HepG2 (cell line): ENCODE data around the gene PFN1. TPM values are rescaled to one million over a fixed set of nuclear protein-coding genes. Genes with fewer than 3 reads are reported as not detected.
A peak's percentile ranks its signal among the peaks of the same experiment; 100 is the strongest.

Source experiments
- ATAC-seq: fragments of 200-7000 bp; cut with Tn5 transposase; 3 replicates; pipeline ENCODE4 v1.9.1; 2020; ENCODE audit warnings: mild to moderate bottlenecking, moderate library complexity
- BruUV-seq: library from RNA; stranded (reverse); fragments of 400-500 nt; replicated peaks from 2 replicates; lab custom pipeline; 2021; lab: Mats Ljungman, UMichigan
- CTCF ChIA-PET: fragments of 300-600 bp; formaldehyde crosslinking; extraction: SDS; loops from one replicate; lab custom pipeline; 2021; ENCODE audit warnings: low total read pairs, inconsistent platforms, low intra/inter-chr PET ratio; lab: Yijun Ruan, JAX
- POLR2A ChIA-PET: fragments of 350-600 bp; sonication (Branson Sonifier 250); formaldehyde crosslinking; loops from one replicate; lab custom pipeline; 2020; ENCODE audit warnings: antibody characterized with exemption, inconsistent platforms; lab: Yijun Ruan, JAX
- DNase-seq: peaks from one replicate; pipeline ENCODE4 v3.0.0-alpha.2; 2015; ENCODE audit warnings: low spot score
- FAIRE-seq: peaks from 3 replicates; lab custom pipeline; 2011; peaks lifted over from hg19 to GRCh38; lab: Jason Lieb, UNC
- H2AFZ ChIP-seq: one replicate; pipeline ENCODE4 v1.6.1; 2011; ENCODE audit warnings: low read length, inconsistent platforms
- H3K27ac ChIP-seq: fragments of 300-600 bp; 3 replicates; pipeline ENCODE4 v1.8.0; 2011; ENCODE audit warnings: mixed run types, mild to moderate bottlenecking, mixed read lengths, low read length, inconsistent platforms; ENCODE audit not compliant: insufficient read depth; ENCODE audit errors: extremely low read length
- H3K27me3 ChIP-seq, 2 experiments: fragments of 200-600 bp in 1 of 2; 2 replicates in 1 of 2; 3 replicates in 1 of 2; pipeline versions ENCODE4 v1.6.0 to v1.8.0; 2011; ENCODE audit warnings: low read length in 2 of 2, mild to moderate bottlenecking in 2 of 2, moderate library complexity in 2 of 2, inconsistent platforms in 1 of 2; ENCODE audit not compliant: insufficient read depth in 2 of 2, control insufficient read depth in 1 of 2
- H3K36me3 ChIP-seq, 2 experiments: fragments of 200-600 bp in 1 of 2; replicated peaks in 1 of 2; 2 replicates in 1 of 2; 3 replicates in 1 of 2; pipeline versions ENCODE4 v1.5.1 to v1.8.0; 2011; ENCODE audit warnings: low read length in 2 of 2, inconsistent platforms in 1 of 2; ENCODE audit not compliant: insufficient read depth in 2 of 2, control insufficient read depth in 1 of 2
- H3K4me1 ChIP-seq: 2 replicates; pipeline ENCODE4 v1.5.1; 2012; ENCODE audit warnings: low read length, inconsistent platforms; ENCODE audit not compliant: insufficient read depth
- H3K4me2 ChIP-seq: 2 replicates; pipeline ENCODE4 v1.6.0; 2011; ENCODE audit warnings: low read depth, low read length, inconsistent platforms
- H3K4me3 ChIP-seq, 3 experiments: fragments of 200-600 bp in 1 of 3; sonication (generic), shearing (Covaris generic) in 1 of 3; replicated peaks in 1 of 3; 2 replicates each; pipeline ENCODE4 v1.5.1; 2011 to 2016; ENCODE audit warnings: low read length in 3 of 3, inconsistent platforms in 2 of 3, low read depth in 2 of 3, mild to moderate bottlenecking in 2 of 3, control low read depth in 1 of 3, mixed read lengths in 1 of 3; ENCODE audit not compliant: insufficient read depth in 1 of 3
- H3K79me2 ChIP-seq: one replicate; pipeline ENCODE4 v1.6.1; 2011; ENCODE audit warnings: low read length, inconsistent platforms; ENCODE audit not compliant: insufficient read depth
- H3K9ac ChIP-seq: 2 replicates; pipeline ENCODE4 v1.6.0; 2011; ENCODE audit warnings: mild to moderate bottlenecking, low read depth, low read length, inconsistent platforms; ENCODE audit not compliant: insufficient read depth
- H3K9me3 ChIP-seq: 2 replicates; pipeline ENCODE4 v1.5.1; 2012; ENCODE audit warnings: mild to moderate bottlenecking, low read length
- H4K20me1 ChIP-seq: 2 replicates; pipeline ENCODE4 v1.6.0; 2011; ENCODE audit warnings: inconsistent platforms, mild to moderate bottlenecking, low read length, moderate library complexity; ENCODE audit not compliant: insufficient read depth
- AKAP8 ChIP-seq: sonication (generic); formaldehyde crosslinking; IDR thresholded peaks from 2 replicates; pipeline ENCODE4 v1.5.1; 2020; ENCODE audit warnings: mild to moderate bottlenecking, missing genetic modification reagents
- FOSL2 ChIP-seq: sonication (generic); formaldehyde crosslinking; IDR thresholded peaks from 2 replicates; pipeline ENCODE4 v1.4.0; 2020; ENCODE audit warnings: missing genetic modification reagents
- HNF4A ChIP-seq: sonication (generic); formaldehyde crosslinking; IDR thresholded peaks from 2 replicates; pipeline ENCODE4 v1.4.0; 2020; ENCODE audit warnings: missing genetic modification reagents
- HNF4G ChIP-seq, 2 experiments: sonication (generic) in 1 of 2; formaldehyde crosslinking in 1 of 2; IDR thresholded peaks; 2 replicates each; pipeline versions ENCODE4 v1.4.0 to v1.6.1; 2011 to 2020; ENCODE audit warnings: borderline replicate concordance in 2 of 2, low read depth in 2 of 2, mild to moderate bottlenecking in 2 of 2, low read length in 1 of 2, missing genetic modification reagents in 1 of 2, moderate library complexity in 1 of 2
- MIXL1 ChIP-seq: IDR thresholded peaks from 2 replicates; pipeline ENCODE4 v1.6.1; 2016
- NCOR1 ChIP-seq: fragments of 200-600 bp; sonication (generic); IDR thresholded peaks from 2 replicates; pipeline ENCODE4 v1.7.0; 2017; ENCODE audit warnings: antibody characterized with exemption, low read length, borderline replicate concordance
- TFAP4 ChIP-seq: sonication (generic); IDR thresholded peaks from 2 replicates; pipeline ENCODE4 v1.6.1; 2016; ENCODE audit warnings: low read depth, borderline replicate concordance
- ZBTB26 ChIP-seq: IDR thresholded peaks from 2 replicates; pipeline ENCODE4 v1.6.1; 2016; ENCODE audit warnings: missing compliant biosample characterization, missing genetic modification reagents, borderline replicate concordance
- WGBS: methylation state at CpG from one replicate; pipeline ENCODE4 v1.1.6; 2017; ENCODE audit warnings: low lambda C conversion rate; 5-methylcytosine and 5-hydroxymethylcytosine counted together
- in situ Hi-C: cut with HindIII; loops from 2 replicates; pipeline ENCODE4 v1.10.0; 2017; ENCODE audit warnings: low pct_unique_long_range_greater_than_20kb; ENCODE audit not compliant: extremely low pct_ligation_motif_present
- intact Hi-C: fragments of 100-400 bp; cut with micrococcal nuclease; formaldehyde crosslinking; loops from one replicate; pipeline ENCODE4 v1.10.0; 2022; ENCODE audit not compliant: unreplicated experiment
- polyA plus RNA-seq, 8 experiments: library from polyadenylated mRNA; depleted of rRNA in 3 of 8; stranded (reverse) in 7 of 8; unstranded in 1 of 8; fragments of >200 nt; fragmentation: Illumina TruSeq in 4 of 8; extraction: Trizol in 4 of 8; gene quantifications; 2 replicates each; pipeline versions ENCODE4 v1.2.1 to v1.2.3, GENCODE V29; 2011 to 2016; ENCODE audit warnings: low read depth in 4 of 8, missing spikeins in 1 of 8, mixed read lengths in 1 of 8; ENCODE audit not compliant: insufficient read depth in 1 of 8
- total RNA-seq, 5 experiments: library from RNA; depleted of rRNA; stranded (reverse); fragments of >200 nt; fragmentation: Illumina TruSeq; extraction: Trizol; gene quantifications; 2 replicates each; pipeline ENCODE4 v1.2.3, GENCODE V29; 2016; ENCODE audit warnings: low read depth in 1 of 5
- TF ChIP-seq, protein P1 (sequence below): IDR thresholded peaks from 2 replicates; pipeline ENCODE4 v1.6.1; 2012; ENCODE audit warnings: low read depth, low read length, improper control_type of control experiment
- TF ChIP-seq, protein P2 (sequence below): sonication (generic); formaldehyde crosslinking; conservative IDR thresholded peaks from 2 replicates; pipeline ENCODE4 v1.4.0; 2020; ENCODE audit warnings: mild to moderate bottlenecking, missing genetic modification reagents, moderate library complexity

The PFN1 gene
- total and polyA plus RNA-seq, 2 of the 13 experiments (the other 11 are each of a cell fraction or from before 2014, with no cell fraction given) = 494 to 613 TPM

DNA sequence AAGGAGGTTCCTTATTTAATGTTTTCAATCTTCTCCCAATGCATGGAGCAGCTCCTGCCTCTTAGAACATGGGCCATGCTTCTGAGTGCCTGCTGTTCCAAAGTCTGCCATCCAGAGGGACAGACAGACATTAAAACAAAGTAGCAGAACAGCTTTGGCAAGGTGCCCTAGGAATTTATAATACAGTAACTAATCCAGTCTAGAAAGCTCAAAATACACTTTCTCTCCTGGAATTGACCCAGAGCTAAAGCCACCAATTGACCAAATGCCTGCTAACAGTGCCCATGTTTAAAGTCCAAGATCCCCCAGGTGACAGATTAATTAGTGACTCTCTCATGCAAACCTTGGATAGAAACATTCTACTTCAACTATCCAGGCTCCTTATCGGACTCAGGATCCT lies 34.3 kb downstream of the PFN1 start:
- intact Hi-C loops (no loop called here), in situ Hi-C loops (no loop called here)
- H3K36me3 ChIP-seq = no peaks in the 10 kb centered on the region
- FAIRE-seq (peak; percentile 68), ATAC-seq (no peak; the same call in none of the 3 replicates), DNase-seq (peak; percentile 63)
- H3K79me2 ChIP-seq = no peaks in the 10 kb centered on the region
- H3K27ac ChIP-seq = peak overlapping the region; percentile 42
- 0% methylated on average over 1 of the region's 1 CpG for WGBS
- no peaks in the 10 kb centered on the region for H3K9me3 ChIP-seq
- TF ChIP-seq FOSL2 (CRISPR knock-in tag) (no peak), ZBTB26 (CRISPR knock-in tag) (0 out of 2 replicates have a peak, but pooled peaks have one; percentile 59), MIXL1 (CRISPR knock-in tag) (peak; percentile 78; the same call in 1 of the 2 replicates), HNF4A (peak; percentile 75), HNF4G (IDR thresholded peaks at IDR 0.05; ENCODE audit: borderline replicate concordance, low read depth, low read length) (peak; percentile 57; the same call in 1 of the 2 replicates), HNF4G (CRISPR knock-in tag; IDR thresholded peaks at IDR 0.05; ENCODE audit: borderline replicate concordance, low read depth) (no peak), NCOR1 (peak; percentile 43; the same call in 1 of the 2 replicates), AKAP8 (CRISPR knock-in tag) (no peak), TFAP4 (peak; percentile 32; the same call in 1 of the 2 replicates)
- TF ChIP-seq, protein P1, sequence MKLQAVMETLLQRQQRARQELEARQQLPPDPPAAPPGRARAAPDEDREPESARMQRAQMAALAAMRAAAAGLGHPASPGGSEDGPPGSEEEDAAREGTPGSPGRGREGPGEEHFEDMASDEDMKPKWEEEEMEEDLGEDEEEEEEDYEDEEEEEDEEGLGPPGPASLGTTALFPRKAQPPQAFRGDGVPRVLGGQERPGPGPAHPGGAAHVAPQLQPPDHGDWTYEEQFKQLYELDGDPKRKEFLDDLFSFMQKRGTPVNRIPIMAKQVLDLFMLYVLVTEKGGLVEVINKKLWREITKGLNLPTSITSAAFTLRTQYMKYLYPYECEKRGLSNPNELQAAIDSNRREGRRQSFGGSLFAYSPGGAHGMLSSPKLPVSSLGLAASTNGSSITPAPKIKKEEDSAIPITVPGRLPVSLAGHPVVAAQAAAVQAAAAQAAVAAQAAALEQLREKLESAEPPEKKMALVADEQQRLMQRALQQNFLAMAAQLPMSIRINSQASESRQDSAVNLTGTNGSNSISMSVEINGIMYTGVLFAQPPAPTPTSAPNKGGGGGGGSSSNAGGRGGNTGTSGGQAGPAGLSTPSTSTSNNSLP = peak; percentile 30; the same call in 1 of the 2 replicates
- TF ChIP-seq, protein P2, sequence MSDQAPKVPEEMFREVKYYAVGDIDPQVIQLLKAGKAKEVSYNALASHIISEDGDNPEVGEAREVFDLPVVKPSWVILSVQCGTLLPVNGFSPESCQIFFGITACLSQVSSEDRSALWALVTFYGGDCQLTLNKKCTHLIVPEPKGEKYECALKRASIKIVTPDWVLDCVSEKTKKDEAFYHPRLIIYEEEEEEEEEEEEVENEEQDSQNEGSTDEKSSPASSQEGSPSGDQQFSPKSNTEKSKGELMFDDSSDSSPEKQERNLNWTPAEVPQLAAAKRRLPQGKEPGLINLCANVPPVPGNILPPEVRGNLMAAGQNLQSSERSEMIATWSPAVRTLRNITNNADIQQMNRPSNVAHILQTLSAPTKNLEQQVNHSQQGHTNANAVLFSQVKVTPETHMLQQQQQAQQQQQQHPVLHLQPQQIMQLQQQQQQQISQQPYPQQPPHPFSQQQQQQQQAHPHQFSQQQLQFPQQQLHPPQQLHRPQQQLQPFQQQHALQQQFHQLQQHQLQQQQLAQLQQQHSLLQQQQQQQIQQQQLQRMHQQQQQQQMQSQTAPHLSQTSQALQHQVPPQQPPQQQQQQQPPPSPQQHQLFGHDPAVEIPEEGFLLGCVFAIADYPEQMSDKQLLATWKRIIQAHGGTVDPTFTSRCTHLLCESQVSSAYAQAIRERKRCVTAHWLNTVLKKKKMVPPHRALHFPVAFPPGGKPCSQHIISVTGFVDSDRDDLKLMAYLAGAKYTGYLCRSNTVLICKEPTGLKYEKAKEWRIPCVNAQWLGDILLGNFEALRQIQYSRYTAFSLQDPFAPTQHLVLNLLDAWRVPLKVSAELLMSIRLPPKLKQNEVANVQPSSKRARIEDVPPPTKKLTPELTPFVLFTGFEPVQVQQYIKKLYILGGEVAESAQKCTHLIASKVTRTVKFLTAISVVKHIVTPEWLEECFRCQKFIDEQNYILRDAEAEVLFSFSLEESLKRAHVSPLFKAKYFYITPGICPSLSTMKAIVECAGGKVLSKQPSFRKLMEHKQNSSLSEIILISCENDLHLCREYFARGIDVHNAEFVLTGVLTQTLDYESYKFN = peak; percentile 31; the same call in 1 of the 2 replicates
- peaks cover 46% of the 10 kb centered on the region for H3K4me1 ChIP-seq
- POLR2A ChIA-PET = interaction anchor here (0.8 to 2.6 kb wide), 2 partner anchors 26 to 53 kb away, joined by 3 to 12 read pairs; partner anchors contain the start of genes RNF167, SLC25A11 and SPAG7
- no peaks in the 10 kb centered on the region for H4K20me1 ChIP-seq
- peak overlapping the region; percentile 23; the same call in 1 of the 2 replicates for H3K9ac ChIP-seq
- BruUV-seq = no TSS peak
- H3K27me3 ChIP-seq = no peaks in the 10 kb centered on the region
- H2AFZ ChIP-seq = peak overlapping the region; percentile 6
- H3K4me3 ChIP-seq = peak overlapping the region in 1 of 3 experiments; percentile 22; a peak in 2 of 6 replicates
- CTCF ChIA-PET = no interaction called here
- peak overlapping the region; percentile 54 for H3K4me2 ChIP-seq
